H1 (cell line): ENCODE results near the gene NDST4.

Experiments used
- EP300 ChIP-seq, 2 experiments: IDR thresholded peaks; 1 replicate in 1 of 2; 2 replicates in 1 of 2; pipeline ENCODE4 v1.6.1; 2011 to 2012; ENCODE audit warnings: low read depth in 2 of 2, low read length in 2 of 2, mild to moderate bottlenecking in 2 of 2, borderline replicate concordance in 1 of 2, inconsistent platforms in 1 of 2, moderate library complexity in 1 of 2
- EZH2 ChIP-seq: fragments of 200-600 bp; sonication (generic); IDR thresholded peaks from 2 replicates; pipeline ENCODE4 v1.7.1; 2012; ENCODE audit warnings: low read depth, mild to moderate bottlenecking, moderate library complexity, low read length, inconsistent platforms; ENCODE audit not compliant: severe bottlenecking
- POLR2A ChIP-seq, 2 experiments: IDR thresholded peaks; 1 replicate in 1 of 2; 2 replicates in 1 of 2; pipeline ENCODE4 v1.6.1; 2011; ENCODE audit warnings: low read depth in 2 of 2, low read length in 2 of 2, mild to moderate bottlenecking in 2 of 2; ENCODE audit errors: control extremely low read depth in 1 of 2

- TF ChIP-seq EP300 (IDR thresholded peaks at IDR 0.05; ENCODE audit: borderline replicate concordance in 1 of 2, low read depth in 2 of 2, low read length in 2 of 2) = no peak
- TF ChIP-seq POLR2A (IDR thresholded peaks at IDR 0.05; ENCODE audit: control extremely low read depth in 1 of 2, low read depth in 2 of 2, low read length in 2 of 2) = no peak
- TF ChIP-seq EZH2 = no peak
These were observed 115.7 kb downstream of the NDST4 start for GRCh38 chr4:114997576-114998247.
